Neural cell (in vitro differentiated cells): ENCODE measurements around the gene YAF2. TPM values are rescaled to one million over a fixed set of nuclear protein-coding genes. Genes with fewer than 3 reads are reported as not detected.

Experiments used
- H2AFZ ChIP-seq: fragments of 200-600, 300-800 bp; sonication (generic), shearing (Covaris generic); 2 replicates; pipeline ENCODE4 v1.6.0; 2014; ENCODE audit warnings: low read depth, mild to moderate bottlenecking, antibody characterized with exemption, low read length, moderate library complexity
- H3F3A ChIP-seq: fragments of 200-600 bp; shearing (Covaris generic); 2 replicates; pipeline ENCODE4 v1.6.1; 2016; ENCODE audit warnings: mild to moderate bottlenecking, moderate library complexity, mixed read lengths, antibody characterized with exemption, low read length; ENCODE audit not compliant: insufficient read depth, poor library complexity, severe bottlenecking
- H3K27ac ChIP-seq: fragments of 200-600, 300-800 bp; sonication (generic), shearing (Covaris generic); 2 replicates; pipeline ENCODE4 v1.5.1; 2014; ENCODE audit warnings: mild to moderate bottlenecking, low read length, moderate library complexity
- H3K27me3 ChIP-seq: fragments of 300-800, 200-600 bp; sonication (generic), shearing (Covaris generic); 2 replicates; pipeline ENCODE4 v1.6.0; 2014; ENCODE audit warnings: mild to moderate bottlenecking, low read depth, low read length, moderate library complexity; ENCODE audit not compliant: insufficient read depth
- H3K36me3 ChIP-seq: fragments of 300-800, 200-600 bp; sonication (generic), shearing (Covaris generic); 2 replicates; pipeline ENCODE4 v1.5.1; 2014; ENCODE audit warnings: mild to moderate bottlenecking, antibody characterized with exemption, low read length, moderate library complexity; ENCODE audit not compliant: insufficient read depth
- H3K4me2 ChIP-seq: fragments of 300-800, 200-600 bp; sonication (generic), shearing (Covaris generic); 2 replicates; pipeline ENCODE4 v1.6.0; 2014; ENCODE audit warnings: mild to moderate bottlenecking, low read length
- H3K4me3 ChIP-seq: fragments of 300-800, 200-600 bp; sonication (generic), shearing (Covaris generic); 2 replicates; pipeline ENCODE4 v1.5.1; 2014; ENCODE audit warnings: mild to moderate bottlenecking, low read length, moderate library complexity
- H3K79me2 ChIP-seq: fragments of 200-600 bp; shearing (Covaris generic); replicated peaks from 2 replicates; pipeline ENCODE4 v1.6.0; 2014; ENCODE audit warnings: mild to moderate bottlenecking, low read length, moderate library complexity; ENCODE audit not compliant: insufficient read depth
- H3K9ac ChIP-seq: fragments of 300-800, 200-600 bp; sonication (generic), shearing (Covaris generic); 2 replicates; pipeline ENCODE4 v1.6.1; 2016; ENCODE audit warnings: mild to moderate bottlenecking, low read length, mixed read lengths
- H3K9me2 ChIP-seq: fragments of 200-600 bp; shearing (Covaris generic); 2 replicates; pipeline ENCODE4 v1.6.1; 2016; ENCODE audit warnings: mild to moderate bottlenecking, low read length, mixed read lengths; ENCODE audit not compliant: insufficient read depth
- H3K9me3 ChIP-seq: fragments of 200-600, 300-800 bp; sonication (generic), shearing (Covaris generic); 2 replicates; pipeline ENCODE4 v1.6.1; 2016; ENCODE audit warnings: mild to moderate bottlenecking, mixed run types, low read length, moderate library complexity, mixed read lengths
- H4K20me1 ChIP-seq: fragments of 200-600 bp; shearing (Covaris generic); 2 replicates; pipeline ENCODE4 v1.6.1; 2016; ENCODE audit warnings: mild to moderate bottlenecking, mixed run types; ENCODE audit not compliant: insufficient read depth
- EP300 ChIP-seq: fragments of 450-650 bp; conservative IDR thresholded peaks from 2 replicates; pipeline ENCODE4 v1.6.1; 2014; ENCODE audit warnings: antibody characterized with exemption, mild to moderate bottlenecking, moderate library complexity; ENCODE audit not compliant: poor library complexity, severe bottlenecking
- EZH2 ChIP-seq: fragments of 200-600, 300-800 bp; shearing (Covaris generic), sonication (generic); IDR thresholded peaks from 2 replicates; pipeline ENCODE4 v1.6.1; 2014; ENCODE audit warnings: antibody characterized with exemption, low read length, borderline replicate concordance, mild to moderate bottlenecking; ENCODE audit not compliant: insufficient read depth, poor library complexity, severe bottlenecking
- MXI1 ChIP-seq: fragments of 450-650 bp; conservative IDR thresholded peaks from 2 replicates; pipeline ENCODE4 v1.6.1; 2014; ENCODE audit warnings: antibody characterized with exemption, mild to moderate bottlenecking; ENCODE audit not compliant: poor library complexity, severe bottlenecking
- POLR2AphosphoS5 ChIP-seq: IDR thresholded peaks from 2 replicates; pipeline ENCODE4 v1.6.1; 2012
- RAD21 ChIP-seq: fragments of 450-650 bp; conservative IDR thresholded peaks from 2 replicates; pipeline ENCODE4 v1.6.1; 2014; ENCODE audit warnings: antibody characterized with exemption, mild to moderate bottlenecking, moderate library complexity
- SMC3 ChIP-seq: fragments of 450-650 bp; conservative IDR thresholded peaks from 2 replicates; pipeline ENCODE4 v1.6.1; 2014; ENCODE audit warnings: antibody characterized with exemption, mild to moderate bottlenecking, moderate library complexity; ENCODE audit not compliant: poor library complexity
- TAF1 ChIP-seq: IDR thresholded peaks from 2 replicates; pipeline ENCODE4 v1.6.1; 2012; ENCODE audit warnings: low read depth
- polyA plus RNA-seq: library from polyadenylated mRNA; depleted of rRNA; stranded (reverse); fragments of >200 nt; gene quantifications from 2 replicates; pipeline ENCODE4 v1.2.3, GENCODE V29; 2014
- TF ChIP-seq, protein P1 (sequence below): IDR thresholded peaks from 2 replicates; pipeline ENCODE4 v1.6.1; 2012; ENCODE audit warnings: borderline replicate concordance
- TF ChIP-seq, protein P2 (sequence below): fragments of 450-650 bp; IDR thresholded peaks from 2 replicates; pipeline ENCODE4 v1.5.1; 2014; ENCODE audit warnings: antibody characterized with exemption, mild to moderate bottlenecking, moderate library complexity; ENCODE audit not compliant: poor library complexity, severe bottlenecking

Gene YAF2
- polyA plus RNA-seq, 1 donor from 2014 or later: 44.1 TPM

DNA sequence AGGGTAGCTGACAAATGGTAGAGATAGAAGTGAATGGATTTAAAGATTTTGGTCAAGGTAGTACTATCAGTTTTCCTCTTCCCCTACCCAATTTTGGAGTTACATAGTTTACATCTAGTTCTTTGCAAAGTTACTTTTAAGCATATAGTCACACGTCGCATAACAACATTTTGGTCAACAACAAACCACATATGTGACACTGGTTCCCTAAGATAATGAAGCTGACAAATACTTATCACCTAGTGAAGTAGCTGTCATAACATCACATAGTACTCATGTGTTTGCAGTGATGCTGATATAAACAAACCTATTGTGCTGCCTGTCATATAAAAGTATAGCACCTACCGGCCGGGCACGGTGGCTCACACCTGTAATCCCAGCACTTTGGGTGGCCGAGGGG lies 45.4 kb downstream of the YAF2 start:
- H3K4me3 ChIP-seq: no peak overlapping the region
- H3K9me3 ChIP-seq: no peaks in the 10 kb centered on the region
- H3K27me3 ChIP-seq: no peaks in the 10 kb centered on the region
- H3K36me3 ChIP-seq: no peaks in the 10 kb centered on the region
- no peaks in the 10 kb centered on the region for H3K9me2 ChIP-seq
- no peaks in the 10 kb centered on the region for H3F3A ChIP-seq
- no peak overlapping the region for H2AFZ ChIP-seq
- H3K4me2 ChIP-seq: no peak overlapping the region
- H3K27ac ChIP-seq: no peak overlapping the region
- H3K79me2 ChIP-seq: no peaks in the 10 kb centered on the region
- no peak overlapping the region for H3K9ac ChIP-seq
- no peak for TF ChIP-seq SMC3
- TF ChIP-seq EZH2: no peak
- no peak for TF ChIP-seq POLR2AphosphoS5
- TF ChIP-seq RAD21: no peak
- TF ChIP-seq, protein P1, sequence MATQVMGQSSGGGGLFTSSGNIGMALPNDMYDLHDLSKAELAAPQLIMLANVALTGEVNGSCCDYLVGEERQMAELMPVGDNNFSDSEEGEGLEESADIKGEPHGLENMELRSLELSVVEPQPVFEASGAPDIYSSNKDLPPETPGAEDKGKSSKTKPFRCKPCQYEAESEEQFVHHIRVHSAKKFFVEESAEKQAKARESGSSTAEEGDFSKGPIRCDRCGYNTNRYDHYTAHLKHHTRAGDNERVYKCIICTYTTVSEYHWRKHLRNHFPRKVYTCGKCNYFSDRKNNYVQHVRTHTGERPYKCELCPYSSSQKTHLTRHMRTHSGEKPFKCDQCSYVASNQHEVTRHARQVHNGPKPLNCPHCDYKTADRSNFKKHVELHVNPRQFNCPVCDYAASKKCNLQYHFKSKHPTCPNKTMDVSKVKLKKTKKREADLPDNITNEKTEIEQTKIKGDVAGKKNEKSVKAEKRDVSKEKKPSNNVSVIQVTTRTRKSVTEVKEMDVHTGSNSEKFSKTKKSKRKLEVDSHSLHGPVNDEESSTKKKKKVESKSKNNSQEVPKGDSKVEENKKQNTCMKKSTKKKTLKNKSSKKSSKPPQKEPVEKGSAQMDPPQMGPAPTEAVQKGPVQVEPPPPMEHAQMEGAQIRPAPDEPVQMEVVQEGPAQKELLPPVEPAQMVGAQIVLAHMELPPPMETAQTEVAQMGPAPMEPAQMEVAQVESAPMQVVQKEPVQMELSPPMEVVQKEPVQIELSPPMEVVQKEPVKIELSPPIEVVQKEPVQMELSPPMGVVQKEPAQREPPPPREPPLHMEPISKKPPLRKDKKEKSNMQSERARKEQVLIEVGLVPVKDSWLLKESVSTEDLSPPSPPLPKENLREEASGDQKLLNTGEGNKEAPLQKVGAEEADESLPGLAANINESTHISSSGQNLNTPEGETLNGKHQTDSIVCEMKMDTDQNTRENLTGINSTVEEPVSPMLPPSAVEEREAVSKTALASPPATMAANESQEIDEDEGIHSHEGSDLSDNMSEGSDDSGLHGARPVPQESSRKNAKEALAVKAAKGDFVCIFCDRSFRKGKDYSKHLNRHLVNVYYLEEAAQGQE: no peak
- TF ChIP-seq TAF1: no peak
- TF ChIP-seq, protein P2, sequence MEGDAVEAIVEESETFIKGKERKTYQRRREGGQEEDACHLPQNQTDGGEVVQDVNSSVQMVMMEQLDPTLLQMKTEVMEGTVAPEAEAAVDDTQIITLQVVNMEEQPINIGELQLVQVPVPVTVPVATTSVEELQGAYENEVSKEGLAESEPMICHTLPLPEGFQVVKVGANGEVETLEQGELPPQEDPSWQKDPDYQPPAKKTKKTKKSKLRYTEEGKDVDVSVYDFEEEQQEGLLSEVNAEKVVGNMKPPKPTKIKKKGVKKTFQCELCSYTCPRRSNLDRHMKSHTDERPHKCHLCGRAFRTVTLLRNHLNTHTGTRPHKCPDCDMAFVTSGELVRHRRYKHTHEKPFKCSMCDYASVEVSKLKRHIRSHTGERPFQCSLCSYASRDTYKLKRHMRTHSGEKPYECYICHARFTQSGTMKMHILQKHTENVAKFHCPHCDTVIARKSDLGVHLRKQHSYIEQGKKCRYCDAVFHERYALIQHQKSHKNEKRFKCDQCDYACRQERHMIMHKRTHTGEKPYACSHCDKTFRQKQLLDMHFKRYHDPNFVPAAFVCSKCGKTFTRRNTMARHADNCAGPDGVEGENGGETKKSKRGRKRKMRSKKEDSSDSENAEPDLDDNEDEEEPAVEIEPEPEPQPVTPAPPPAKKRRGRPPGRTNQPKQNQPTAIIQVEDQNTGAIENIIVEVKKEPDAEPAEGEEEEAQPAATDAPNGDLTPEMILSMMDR: no peak
- no peak for TF ChIP-seq MXI1
- no peak for TF ChIP-seq EP300
- H4K20me1 ChIP-seq: no peaks in the 10 kb centered on the region

DNA sequence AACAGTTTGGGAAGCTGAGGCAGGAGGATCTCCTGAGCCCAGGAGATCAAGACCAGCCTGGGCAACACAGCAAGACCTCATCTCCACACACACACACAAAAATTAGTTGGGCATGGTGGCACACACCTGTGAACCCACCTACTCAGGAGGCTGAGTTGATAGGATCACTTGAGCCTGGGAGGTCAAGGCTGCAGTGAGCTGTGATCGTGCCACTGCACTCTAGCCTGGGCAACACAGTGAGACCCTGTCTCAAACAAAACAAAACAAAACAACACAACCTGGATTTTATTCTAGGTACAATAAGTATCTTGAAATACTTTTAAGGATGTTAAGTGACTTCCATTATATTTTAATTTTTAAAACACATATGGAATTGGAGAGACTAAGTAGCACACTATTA lies 45.8 kb downstream of the YAF2 start:
- no peaks in the 10 kb centered on the region for H3K9me2 ChIP-seq
- no peaks in the 10 kb centered on the region for H3F3A ChIP-seq
- H3K36me3 ChIP-seq: no peaks in the 10 kb centered on the region
- no peaks in the 10 kb centered on the region for H4K20me1 ChIP-seq
- no peak for TF ChIP-seq SMC3
- no peak for TF ChIP-seq MXI1
- TF ChIP-seq, protein P2: no peak
- TF ChIP-seq EP300: no peak
- no peak for TF ChIP-seq RAD21
- no peak for TF ChIP-seq POLR2AphosphoS5
- no peak for TF ChIP-seq TAF1
- TF ChIP-seq EZH2: no peak
- TF ChIP-seq, protein P1: no peak
- H3K27ac ChIP-seq: no peak overlapping the region
- no peaks in the 10 kb centered on the region for H3K9me3 ChIP-seq
- H3K27me3 ChIP-seq: no peaks in the 10 kb centered on the region
- H3K4me3 ChIP-seq: no peak overlapping the region
- H3K79me2 ChIP-seq: no peaks in the 10 kb centered on the region
- no peak overlapping the region for H2AFZ ChIP-seq
- H3K9ac ChIP-seq: no peak overlapping the region
- H3K4me2 ChIP-seq: no peak overlapping the region
